ENCODE data around the gene EFCAB6.

Gene EFCAB6

GRCh38 chr22:43652845-43653244 lies 159.3 kb downstream of the EFCAB6 start:
- H3K36me3 ChIP-seq (ENCODE audit: insufficient read depth, low read length): no peaks in the 10 kb centered on the region
- no peaks in the 10 kb centered on the region for H3K27me3 ChIP-seq (ENCODE audit: insufficient read depth, low read length)
- 95% methylated on average over 3 of the region's 4 CpGs for WGBS
- H3K4me1 ChIP-seq (ENCODE audit: insufficient read depth, low read length): no peaks in the 10 kb centered on the region
- H3K9me3 ChIP-seq (ENCODE audit: insufficient read depth, low read depth, low read length): peaks cover 10% of the 10 kb centered on the region; the same call in 1 of the 2 replicates
- H3K27ac ChIP-seq (ENCODE audit: low read depth, low read length): no peak overlapping the region
- H3K4me3 ChIP-seq (ENCODE audit: low read length): no peak overlapping the region
- H3K9ac ChIP-seq (ENCODE audit: low read depth, low read length): no peak overlapping the region

- Histone ChIP-seq H3K36me3 (ENCODE audit: insufficient read depth, low read length) (no peaks in the 10 kb centered on the region), H3K4me3 (ENCODE audit: low read length) (no peak overlapping the region), H3K27ac (ENCODE audit: low read depth, low read length) (no peak overlapping the region), H3K9ac (ENCODE audit: low read depth, low read length) (no peak overlapping the region), H3K27me3 (ENCODE audit: insufficient read depth, low read length) (no peaks in the 10 kb centered on the region), H3K4me1 (ENCODE audit: insufficient read depth, low read length) (no peaks in the 10 kb centered on the region), H3K9me3 (ENCODE audit: insufficient read depth, low read depth, low read length) (peaks cover 12% of the 10 kb centered on the region; the same call in 1 of the 2 replicates)
- WGBS: 95% methylated on average over 6 of the region's 6 CpGs
Measured at GRCh38 chr22:43643387-43643786, 168.7 kb downstream of the EFCAB6 start.

GRCh38 chr22:43642319-43643206 lies 169.5 kb downstream of the EFCAB6 start:
- Histone ChIP-seq H3K27me3 (ENCODE audit: insufficient read depth, low read length) (no peaks in the 10 kb centered on the region), H3K9ac (ENCODE audit: low read depth, low read length) (no peak overlapping the region), H3K9me3 (ENCODE audit: insufficient read depth, low read depth, low read length) (peaks cover 12% of the 10 kb centered on the region; the same call in 1 of the 2 replicates), H3K27ac (ENCODE audit: low read depth, low read length) (no peak overlapping the region), H3K4me3 (ENCODE audit: low read length) (no peak overlapping the region), H3K4me1 (ENCODE audit: insufficient read depth, low read length) (no peaks in the 10 kb centered on the region), H3K36me3 (ENCODE audit: insufficient read depth, low read length) (no peaks in the 10 kb centered on the region)
- 93% methylated on average over 11 of the region's 11 CpGs for WGBS

GRCh38 chr22:43639228-43639948 lies 172.7 kb downstream of the EFCAB6 start:
- Histone ChIP-seq H3K36me3 (ENCODE audit: insufficient read depth, low read length) (no peaks in the 10 kb centered on the region), H3K9ac (ENCODE audit: low read depth, low read length) (no peak overlapping the region), H3K27ac (ENCODE audit: low read depth, low read length) (no peak overlapping the region), H3K9me3 (ENCODE audit: insufficient read depth, low read depth, low read length) (peaks cover 12% of the 10 kb centered on the region; the same call in 1 of the 2 replicates), H3K4me3 (ENCODE audit: low read length) (no peak overlapping the region), H3K4me1 (ENCODE audit: insufficient read depth, low read length) (no peaks in the 10 kb centered on the region), H3K27me3 (ENCODE audit: insufficient read depth, low read length) (no peaks in the 10 kb centered on the region)
- 100% methylated on average over 1 of the region's 3 CpGs for WGBS

- Histone ChIP-seq H3K9ac (ENCODE audit: low read depth, low read length) (no peak overlapping the region), H3K9me3 (ENCODE audit: insufficient read depth, low read depth, low read length) (peaks cover 12% of the 10 kb centered on the region; the same call in 1 of the 2 replicates), H3K36me3 (ENCODE audit: insufficient read depth, low read length) (no peaks in the 10 kb centered on the region), H3K4me1 (ENCODE audit: insufficient read depth, low read length) (no peaks in the 10 kb centered on the region), H3K27me3 (ENCODE audit: insufficient read depth, low read length) (no peaks in the 10 kb centered on the region), H3K27ac (ENCODE audit: low read depth, low read length) (no peak overlapping the region), H3K4me3 (ENCODE audit: low read length) (no peak overlapping the region)
- 92% methylated on average over 28 of the region's 28 CpGs for whole genome bisulfite sequencing
Measured at GRCh38 chr22:43637275-43638260, 174.5 kb downstream of the EFCAB6 start.

- H3K27ac ChIP-seq (ENCODE audit: low read depth, low read length): no peak overlapping the region
- 93% methylated on average over 13 of the region's 13 CpGs for WGBS
- no peaks in the 10 kb centered on the region for H3K36me3 ChIP-seq (ENCODE audit: insufficient read depth, low read length)
Measured at GRCh38 chr22:43636086-43636485, 176.0 kb downstream of the EFCAB6 start.

GRCh38 chr22:43635101-43635500 lies 177.0 kb downstream of the EFCAB6 start:
- 89% methylated on average over 9 of the region's 9 CpGs for WGBS
- no peaks in the 10 kb centered on the region for H3K36me3 ChIP-seq (ENCODE audit: insufficient read depth, low read length)

More at GRCh38 chr22:43636086-43636485, 176.0 kb downstream of the EFCAB6 start:
- no peaks in the 10 kb centered on the region for H3K27me3 ChIP-seq (ENCODE audit: insufficient read depth, low read length)
- H3K9me3 ChIP-seq (ENCODE audit: insufficient read depth, low read depth, low read length): peaks cover 12% of the 10 kb centered on the region; the same call in 1 of the 2 replicates
- H3K4me3 ChIP-seq (ENCODE audit: low read length): no peak overlapping the region
- H3K9ac ChIP-seq (ENCODE audit: low read depth, low read length): no peak overlapping the region
- no peaks in the 10 kb centered on the region for H3K4me1 ChIP-seq (ENCODE audit: insufficient read depth, low read length)

GRCh38 chr22:43634316-43634715 lies 177.8 kb downstream of the EFCAB6 start:
- Histone ChIP-seq H3K4me1 (ENCODE audit: insufficient read depth, low read length) (no peaks in the 10 kb centered on the region), H3K9me3 (ENCODE audit: insufficient read depth, low read depth, low read length) (peaks cover 5% of the 10 kb centered on the region; the same call in 1 of the 2 replicates), H3K27ac (ENCODE audit: low read depth, low read length) (no peak overlapping the region), H3K9ac (ENCODE audit: low read depth, low read length) (no peak overlapping the region), H3K27me3 (ENCODE audit: insufficient read depth, low read length) (no peaks in the 10 kb centered on the region), H3K36me3 (ENCODE audit: insufficient read depth, low read length) (no peaks in the 10 kb centered on the region), H3K4me3 (ENCODE audit: low read length) (no peak overlapping the region)
- 93% methylated on average over 3 of the region's 4 CpGs for WGBS

More at GRCh38 chr22:43635101-43635500, 177.0 kb downstream of the EFCAB6 start:
- no peaks in the 10 kb centered on the region for H3K27me3 ChIP-seq (ENCODE audit: insufficient read depth, low read length)
- no peak overlapping the region for H3K27ac ChIP-seq (ENCODE audit: low read depth, low read length)
- no peaks in the 10 kb centered on the region for H3K4me1 ChIP-seq (ENCODE audit: insufficient read depth, low read length)
- no peak overlapping the region for H3K4me3 ChIP-seq (ENCODE audit: low read length)
- H3K9ac ChIP-seq (ENCODE audit: low read depth, low read length): no peak overlapping the region
- peaks cover 12% of the 10 kb centered on the region; the same call in 1 of the 2 replicates for H3K9me3 ChIP-seq (ENCODE audit: insufficient read depth, low read depth, low read length)

GRCh38 chr22:43633631-43634285 lies 178.3 kb downstream of the EFCAB6 start:
- no peaks in the 10 kb centered on the region for H3K9me3 ChIP-seq (ENCODE audit: insufficient read depth, low read depth, low read length)
- H3K27ac ChIP-seq (ENCODE audit: low read depth, low read length): no peak overlapping the region
- no peak overlapping the region for H3K9ac ChIP-seq (ENCODE audit: low read depth, low read length)
- 87% methylated on average over 13 of the region's 13 CpGs for WGBS
- no peaks in the 10 kb centered on the region for H3K27me3 ChIP-seq (ENCODE audit: insufficient read depth, low read length)
- no peaks in the 10 kb centered on the region for H3K36me3 ChIP-seq (ENCODE audit: insufficient read depth, low read length)
- H3K4me3 ChIP-seq (ENCODE audit: low read length): no peak overlapping the region
- H3K4me1 ChIP-seq (ENCODE audit: insufficient read depth, low read length): no peaks in the 10 kb centered on the region

GRCh38 chr22:43631846-43632245 lies 180.3 kb downstream of the EFCAB6 start:
- 96% methylated on average over 10 of the region's 10 CpGs for WGBS
- H3K36me3 ChIP-seq (ENCODE audit: insufficient read depth, low read length): no peaks in the 10 kb centered on the region
- H3K4me3 ChIP-seq (ENCODE audit: low read length): no peak overlapping the region
- no peaks in the 10 kb centered on the region for H3K27me3 ChIP-seq (ENCODE audit: insufficient read depth, low read length)
- 0 out of 2 replicates have a peak, but pooled peaks cover 3% of the 10 kb centered on the region for H3K4me1 ChIP-seq (ENCODE audit: insufficient read depth, low read length)
- no peak overlapping the region for H3K27ac ChIP-seq (ENCODE audit: low read depth, low read length)
- no peaks in the 10 kb centered on the region for H3K9me3 ChIP-seq (ENCODE audit: insufficient read depth, low read depth, low read length)
- H3K9ac ChIP-seq (ENCODE audit: low read depth, low read length): no peak overlapping the region
